Measurements from ENCODE around the gene CELF1. TPM values are rescaled to one million over a fixed set of nuclear protein-coding genes. Genes with fewer than 3 reads are reported as not detected.

CELF1 gene
- total RNA-seq, 4 donors from 2014 or later: 87.3 to 144 (median 111) TPM

GRCh38 chr11:47466201-47466600, 86.7 kb downstream of the CELF1 start:
- 56 to 67% methylated on average over 5 of the region's 5 CpGs for WGBS, 2 donors
- TF ChIP-seq CTCF (IDR thresholded peaks at IDR 0.05) (no peak), POLR2A (IDR thresholded peaks at IDR 0.05) (no peak)
- Histone ChIP-seq H3K27me3 (no peaks in the 10 kb centered on the region), H3K36me3 (peaks cover 7 to 9% of the 10 kb centered on the region in 2 donors), H3K4me1 (peaks cover 33 to 44% of the 10 kb centered on the region in 2 donors), H3K4me3 (replicated peaks in 1 of 3) (no peak overlapping the region), H3K27ac (peak overlapping the region in 2 of 3 donors; percentile 56 to 64), H3K9me3 (no peaks in the 10 kb centered on the region)
- no peak for DNase-seq
- intact Hi-C loops (cut with DNase I): no loop called here

DNA sequence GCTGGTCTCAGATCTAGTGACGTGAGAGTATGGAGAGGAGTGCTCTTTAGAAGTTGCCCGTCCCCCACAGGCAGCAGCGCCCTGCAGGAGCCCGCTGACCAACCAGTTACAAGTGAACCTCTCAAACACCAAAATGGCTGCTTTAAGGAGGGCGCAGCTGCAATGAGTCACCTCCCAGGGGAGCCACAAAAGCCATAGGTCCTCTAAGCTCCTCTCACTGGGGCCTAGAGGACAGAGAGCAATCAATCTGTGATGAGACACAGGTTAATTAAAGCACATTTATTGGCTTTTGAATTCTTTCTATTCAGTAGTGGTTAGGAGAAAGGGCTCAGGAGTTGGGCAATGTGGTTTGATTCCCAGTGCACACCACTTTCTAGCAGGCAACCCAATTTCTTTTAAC, 88.4 kb downstream of the CELF1 start:
- 84 to 87% methylated on average over 5 of the region's 5 CpGs for WGBS, 2 donors
- intact Hi-C loops (cut with DNase I): no loop called here
- peak in 1 of 2 donors; percentile 22 for DNase-seq
- no peaks in the 10 kb centered on the region for H3K9me3 ChIP-seq
- H3K27me3 ChIP-seq: no peaks in the 10 kb centered on the region
- no peak overlapping the region for H3K4me3 ChIP-seq (replicated peaks in 1 of 3)
- TF ChIP-seq CTCF (IDR thresholded peaks at IDR 0.05): no peak
- no peak for TF ChIP-seq POLR2A (IDR thresholded peaks at IDR 0.05)
- no peak overlapping the region for H3K27ac ChIP-seq
- peaks cover 33 to 43% of the 10 kb centered on the region in 2 donors for H3K4me1 ChIP-seq
- no peaks in the 10 kb centered on the region for H3K36me3 ChIP-seq

GRCh38 chr11:47461876-47462275, 91.1 kb downstream of the CELF1 start:
- 75 to 81% methylated on average over 7 of the region's 7 CpGs for WGBS, 2 donors
- intact Hi-C loops (cut with DNase I): no loop called here

DNA sequence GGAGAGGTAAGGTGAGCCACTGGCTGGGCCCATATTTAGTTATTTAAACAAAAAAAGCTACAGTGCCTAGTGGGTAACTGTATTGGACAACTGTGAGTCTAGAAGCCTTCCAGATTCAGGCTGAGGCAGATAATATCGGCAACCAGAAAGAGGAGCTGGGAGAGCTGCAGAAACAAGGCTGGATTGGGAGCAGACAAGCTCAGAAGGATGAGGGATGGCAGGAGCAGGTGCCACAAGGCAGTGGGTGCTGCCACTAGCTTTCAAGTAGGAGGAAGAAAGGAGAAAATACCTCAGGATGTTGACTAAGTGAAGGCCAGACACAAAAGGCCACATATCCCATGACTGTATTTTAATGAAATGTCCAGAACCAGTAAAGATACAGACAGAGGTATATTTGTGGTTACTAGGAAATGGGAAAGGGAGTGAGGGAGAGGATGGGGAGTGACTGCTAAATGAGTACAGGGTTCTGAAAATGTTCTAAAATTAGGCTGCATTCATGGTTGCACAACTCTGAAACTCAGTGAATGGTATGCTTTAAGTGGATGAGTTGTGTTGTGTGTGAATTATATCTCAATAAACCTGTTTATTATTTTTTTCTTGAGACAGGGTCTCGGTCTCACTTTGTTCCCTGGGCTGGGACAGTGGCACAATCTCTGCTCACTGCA, 92.2 kb downstream of the CELF1 start:
- H3K36me3 ChIP-seq: no peaks in the 10 kb centered on the region

More at GRCh38 chr11:47461876-47462275, 91.1 kb downstream of the CELF1 start:
- H3K4me3 ChIP-seq (replicated peaks in 1 of 3): no peak overlapping the region
- H3K27ac ChIP-seq: peak overlapping the region in 1 of 3 donors; percentile 15
- H3K9me3 ChIP-seq: no peaks in the 10 kb centered on the region
- no peaks in the 10 kb centered on the region for H3K36me3 ChIP-seq
- H3K4me1 ChIP-seq: peaks cover 11 to 18% of the 10 kb centered on the region in 2 donors
- DNase-seq: peak in 1 of 2 donors; percentile 45
- TF ChIP-seq POLR2A (IDR thresholded peaks at IDR 0.05) (no peak), CTCF (IDR thresholded peaks at IDR 0.05) (no peak)
- H3K27me3 ChIP-seq: no peaks in the 10 kb centered on the region

More for the DNA sequence above, 92.2 kb downstream of the CELF1 start:
- WGBS, 2 donors: 95 to 97% methylated on average over 2 of the region's 2 CpGs
- no peak for DNase-seq
- Histone ChIP-seq H3K9me3 (no peaks in the 10 kb centered on the region), H3K27me3 (no peaks in the 10 kb centered on the region), H3K4me1 (peaks cover 3 to 10% of the 10 kb centered on the region in 2 donors), H3K27ac (no peak overlapping the region), H3K4me3 (replicated peaks in 1 of 3) (no peak overlapping the region)
- intact Hi-C loops (cut with DNase I): no loop called here
- TF ChIP-seq CTCF (IDR thresholded peaks at IDR 0.05) (no peak), POLR2A (IDR thresholded peaks at IDR 0.05) (no peak)

All from thyroid gland (tissue), 4 donors.